RWPE2 (cell line): ENCODE results near the gene ARHGAP15.

Experiments used
- ATAC-seq: fragments of 200-7000 bp; cut with Tn5 transposase; 3 replicates; pipeline ENCODE4 v1.9.1; 2021; ENCODE audit warnings: low read depth
- DNase-seq: peaks from one replicate; pipeline ENCODE4 v3.0.0-alpha.2; 2020; ENCODE audit warnings: low spot score
- H3K27ac ChIP-seq: fragments of 450-650 bp; 2 replicates; pipeline ENCODE4 v1.5.1; 2017; ENCODE audit warnings: mild to moderate bottlenecking; ENCODE audit not compliant: poor library complexity, severe bottlenecking
- H3K27me3 ChIP-seq: fragments of 250-450 bp; sonication (Bioruptor Pico); 2 replicates; pipeline ENCODE4 v1.5.1; 2021; ENCODE audit warnings: mild to moderate bottlenecking, moderate library complexity; ENCODE audit not compliant: insufficient read depth, poor library complexity, severe bottlenecking
- H3K36me3 ChIP-seq: fragments of 250-450 bp; sonication (Bioruptor Pico); 2 replicates; pipeline ENCODE4 v1.5.1; 2020; ENCODE audit warnings: low read depth, mild to moderate bottlenecking, moderate library complexity
- H3K4me1 ChIP-seq: fragments of 250-450 bp; sonication (Bioruptor Pico); 2 replicates; pipeline ENCODE4 v1.5.1; 2021; ENCODE audit warnings: mild to moderate bottlenecking, moderate library complexity; ENCODE audit not compliant: insufficient read depth, poor library complexity, severe bottlenecking
- H3K4me3 ChIP-seq: fragments of 250-450 bp; sonication (Bioruptor Pico); 2 replicates; pipeline ENCODE4 v1.5.1; 2021; ENCODE audit warnings: mild to moderate bottlenecking, moderate library complexity; ENCODE audit not compliant: severe bottlenecking
- H3K9me3 ChIP-seq: fragments of 250-450 bp; sonication (Bioruptor Pico); 2 replicates; pipeline ENCODE4 v1.5.1; 2021; ENCODE audit warnings: mild to moderate bottlenecking, moderate library complexity; ENCODE audit not compliant: severe bottlenecking
- CTCF ChIP-seq: fragments of 450-650 bp; IDR thresholded peaks from one replicate; pipeline ENCODE4 v1.5.1; 2017; ENCODE audit warnings: mild to moderate bottlenecking, moderate library complexity; ENCODE audit not compliant: poor library complexity, severe bottlenecking

The ARHGAP15 gene

GRCh38 chr2:143674051-143674450, 544.8 kb downstream of the ARHGAP15 start:
- no peak for TF ChIP-seq CTCF
- Histone ChIP-seq H3K4me1 (no peaks in the 10 kb centered on the region), H3K4me3 (no peak overlapping the region), H3K9me3 (no peaks in the 10 kb centered on the region), H3K36me3 (no peaks in the 10 kb centered on the region), H3K27ac (no peak overlapping the region), H3K27me3 (no peaks in the 10 kb centered on the region)
- ATAC-seq (no peak), DNase-seq (no peak)

GRCh38 chr2:143675021-143675420, 545.8 kb downstream of the ARHGAP15 start:
- Histone ChIP-seq H3K4me3 (no peak overlapping the region), H3K27me3 (no peaks in the 10 kb centered on the region), H3K27ac (no peak overlapping the region), H3K9me3 (no peaks in the 10 kb centered on the region), H3K36me3 (no peaks in the 10 kb centered on the region), H3K4me1 (no peaks in the 10 kb centered on the region)
- TF ChIP-seq CTCF = no peak
- ATAC-seq (no peak), DNase-seq (no peak)

- no peak for TF ChIP-seq CTCF
- Histone ChIP-seq H3K9me3 (no peaks in the 10 kb centered on the region), H3K36me3 (no peaks in the 10 kb centered on the region), H3K27ac (no peak overlapping the region), H3K4me3 (no peak overlapping the region), H3K27me3 (no peaks in the 10 kb centered on the region), H3K4me1 (no peaks in the 10 kb centered on the region)
- ATAC-seq (no peak), DNase-seq (no peak)
Observed at GRCh38 chr2:143679617-143680016, 550.4 kb downstream of the ARHGAP15 start.

GRCh38 chr2:143680885-143681405, 551.7 kb downstream of the ARHGAP15 start:
- Histone ChIP-seq H3K27ac (no peak overlapping the region), H3K9me3 (no peaks in the 10 kb centered on the region), H3K36me3 (no peaks in the 10 kb centered on the region), H3K27me3 (no peaks in the 10 kb centered on the region), H3K4me1 (no peaks in the 10 kb centered on the region), H3K4me3 (no peak overlapping the region)
- ATAC-seq = no peak
- no peak for DNase-seq
- TF ChIP-seq CTCF = no peak

- ATAC-seq (no peak), DNase-seq (no peak)
- Histone ChIP-seq H3K36me3 (no peaks in the 10 kb centered on the region), H3K4me3 (no peak overlapping the region), H3K4me1 (no peaks in the 10 kb centered on the region), H3K27ac (no peak overlapping the region), H3K9me3 (no peaks in the 10 kb centered on the region), H3K27me3 (no peaks in the 10 kb centered on the region)
- no peak for TF ChIP-seq CTCF
Observed at GRCh38 chr2:143682436-143683055, 553.3 kb downstream of the ARHGAP15 start.
